Osteoblast (primary cell): ENCODE results near the gene RELCH. TPM values are rescaled to one million over a fixed set of nuclear protein-coding genes. Genes with fewer than 3 reads are reported as not detected.

Experiments
- DNase-seq: peaks from one replicate; pipeline ENCODE4 v3.0.0; 2011; ENCODE audit warnings: low spot score, mixed read lengths; ENCODE audit not compliant: insufficient read length; ENCODE audit errors: missing footprints
- H2AFZ ChIP-seq: 2 replicates; pipeline ENCODE4 v1.6.0; 2011; ENCODE audit warnings: mild to moderate bottlenecking, low read length
- H3K27ac ChIP-seq: 2 replicates; pipeline ENCODE4 v1.5.1; 2011; ENCODE audit warnings: mild to moderate bottlenecking, low read depth, low read length, moderate library complexity
- H3K27me3 ChIP-seq: 2 replicates; pipeline ENCODE4 v1.6.0; 2012; ENCODE audit warnings: mild to moderate bottlenecking, control low read depth, inconsistent platforms, low read length, moderate library complexity; ENCODE audit not compliant: insufficient read depth
- H3K36me3 ChIP-seq: 2 replicates; pipeline ENCODE4 v1.5.1; 2011; ENCODE audit warnings: mild to moderate bottlenecking, low read length, control low read depth, moderate library complexity; ENCODE audit not compliant: insufficient read depth
- H3K4me1 ChIP-seq: 2 replicates; pipeline ENCODE4 v1.5.1; 2011; ENCODE audit warnings: mild to moderate bottlenecking, low read length, control low read depth, moderate library complexity; ENCODE audit not compliant: insufficient read depth
- H3K4me2 ChIP-seq: 2 replicates; pipeline ENCODE4 v1.6.0; 2011; ENCODE audit warnings: mild to moderate bottlenecking, low read length; ENCODE audit not compliant: insufficient read depth
- H3K4me3 ChIP-seq: fragments of 200-600 bp; sonication (generic); 3 replicates; pipeline ENCODE4 v1.5.1; 2012; ENCODE audit warnings: mild to moderate bottlenecking, low read length, inconsistent platforms; ENCODE audit not compliant: insufficient read depth
- H3K79me2 ChIP-seq: 2 replicates; pipeline ENCODE4 v1.6.0; 2012; ENCODE audit warnings: mild to moderate bottlenecking, low read length, control low read depth, inconsistent platforms; ENCODE audit not compliant: insufficient read depth
- H3K9me3 ChIP-seq: 2 replicates; pipeline ENCODE4 v1.5.1; 2011; ENCODE audit warnings: low read depth, low read length, control low read depth
- H4K20me1 ChIP-seq: 2 replicates; pipeline ENCODE4 v1.6.0; 2012; ENCODE audit warnings: mild to moderate bottlenecking, low read length, control low read depth; ENCODE audit not compliant: insufficient read depth
- total RNA-seq: library from RNA; depleted of rRNA; stranded (reverse); fragments of >200 nt; gene quantifications from 2 replicates; pipeline ENCODE4 v1.2.3, GENCODE V29; 2012
- TF ChIP-seq, protein P1 (sequence below): IDR thresholded peaks from 2 replicates; pipeline ENCODE4 v1.5.1; 2011; ENCODE audit warnings: mild to moderate bottlenecking, low read depth, low read length, moderate library complexity; ENCODE audit errors: extremely low read depth

RELCH gene
- total RNA-seq, 1 donor = 34.0 TPM

DNA sequence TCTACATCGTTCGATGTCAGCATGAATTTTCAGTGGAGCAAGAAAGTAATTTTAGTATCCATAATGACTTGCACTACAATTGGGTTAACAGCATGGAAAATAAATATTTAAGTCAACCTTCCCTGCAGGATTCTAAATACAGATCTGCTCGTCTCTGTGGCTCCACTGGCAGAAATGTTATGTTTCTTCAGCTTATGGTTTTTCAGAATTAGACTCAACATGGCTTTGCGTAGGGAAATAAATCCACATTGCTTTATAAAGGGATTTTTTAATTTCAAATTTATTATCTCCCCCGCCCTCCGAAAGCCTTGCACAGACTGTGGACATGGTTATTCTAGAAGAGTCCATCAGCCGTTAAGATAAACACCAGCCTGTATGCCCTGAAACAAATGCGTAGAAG is 156.3 kb downstream of the RELCH start:
- Histone ChIP-seq H4K20me1 (no peaks in the 10 kb centered on the region), H3K4me1 (peaks cover 14% of the 10 kb centered on the region), H3K4me2 (no peak overlapping the region), H2AFZ (no peak overlapping the region), H3K27ac (no peak overlapping the region), H3K27me3 (peaks cover 52% of the 10 kb centered on the region), H3K9me3 (no peaks in the 10 kb centered on the region), H3K36me3 (no peaks in the 10 kb centered on the region), H3K79me2 (no peaks in the 10 kb centered on the region), H3K4me3 (no peak overlapping the region)
- TF ChIP-seq, protein P1, sequence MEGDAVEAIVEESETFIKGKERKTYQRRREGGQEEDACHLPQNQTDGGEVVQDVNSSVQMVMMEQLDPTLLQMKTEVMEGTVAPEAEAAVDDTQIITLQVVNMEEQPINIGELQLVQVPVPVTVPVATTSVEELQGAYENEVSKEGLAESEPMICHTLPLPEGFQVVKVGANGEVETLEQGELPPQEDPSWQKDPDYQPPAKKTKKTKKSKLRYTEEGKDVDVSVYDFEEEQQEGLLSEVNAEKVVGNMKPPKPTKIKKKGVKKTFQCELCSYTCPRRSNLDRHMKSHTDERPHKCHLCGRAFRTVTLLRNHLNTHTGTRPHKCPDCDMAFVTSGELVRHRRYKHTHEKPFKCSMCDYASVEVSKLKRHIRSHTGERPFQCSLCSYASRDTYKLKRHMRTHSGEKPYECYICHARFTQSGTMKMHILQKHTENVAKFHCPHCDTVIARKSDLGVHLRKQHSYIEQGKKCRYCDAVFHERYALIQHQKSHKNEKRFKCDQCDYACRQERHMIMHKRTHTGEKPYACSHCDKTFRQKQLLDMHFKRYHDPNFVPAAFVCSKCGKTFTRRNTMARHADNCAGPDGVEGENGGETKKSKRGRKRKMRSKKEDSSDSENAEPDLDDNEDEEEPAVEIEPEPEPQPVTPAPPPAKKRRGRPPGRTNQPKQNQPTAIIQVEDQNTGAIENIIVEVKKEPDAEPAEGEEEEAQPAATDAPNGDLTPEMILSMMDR = no peak
- DNase-seq = no peak

DNA sequence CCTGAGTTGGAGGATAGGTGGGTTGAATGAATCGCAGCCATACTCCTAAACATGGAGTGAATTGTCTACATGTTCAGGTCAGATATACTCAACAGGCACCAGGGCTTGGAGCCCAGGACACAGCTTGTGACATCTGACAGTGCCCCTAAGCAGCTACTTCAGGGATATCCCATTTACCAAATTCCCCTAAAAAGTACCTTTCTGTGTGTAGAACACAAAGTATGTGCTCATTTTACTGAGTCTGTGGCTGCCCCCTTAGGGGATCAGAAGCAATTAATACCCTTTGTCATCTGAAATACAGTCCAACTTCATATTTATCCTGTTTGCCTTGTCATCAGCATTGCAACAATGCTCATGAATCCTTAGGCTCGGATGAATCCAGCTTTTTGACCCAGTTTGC is 158.9 kb downstream of the RELCH start:
- no peak overlapping the region for H3K4me3 ChIP-seq
- H3K27ac ChIP-seq = no peak overlapping the region
- no peaks in the 10 kb centered on the region for H4K20me1 ChIP-seq
- H3K9me3 ChIP-seq = no peaks in the 10 kb centered on the region
- no peaks in the 10 kb centered on the region for H3K36me3 ChIP-seq
- H3K79me2 ChIP-seq = no peaks in the 10 kb centered on the region
- no peak overlapping the region for H3K4me2 ChIP-seq
- H3K27me3 ChIP-seq = peaks cover 57% of the 10 kb centered on the region
- no peaks in the 10 kb centered on the region for H3K4me1 ChIP-seq
- TF ChIP-seq, protein P1 = no peak
- DNase-seq = no peak
- H2AFZ ChIP-seq = no peak overlapping the region

DNA sequence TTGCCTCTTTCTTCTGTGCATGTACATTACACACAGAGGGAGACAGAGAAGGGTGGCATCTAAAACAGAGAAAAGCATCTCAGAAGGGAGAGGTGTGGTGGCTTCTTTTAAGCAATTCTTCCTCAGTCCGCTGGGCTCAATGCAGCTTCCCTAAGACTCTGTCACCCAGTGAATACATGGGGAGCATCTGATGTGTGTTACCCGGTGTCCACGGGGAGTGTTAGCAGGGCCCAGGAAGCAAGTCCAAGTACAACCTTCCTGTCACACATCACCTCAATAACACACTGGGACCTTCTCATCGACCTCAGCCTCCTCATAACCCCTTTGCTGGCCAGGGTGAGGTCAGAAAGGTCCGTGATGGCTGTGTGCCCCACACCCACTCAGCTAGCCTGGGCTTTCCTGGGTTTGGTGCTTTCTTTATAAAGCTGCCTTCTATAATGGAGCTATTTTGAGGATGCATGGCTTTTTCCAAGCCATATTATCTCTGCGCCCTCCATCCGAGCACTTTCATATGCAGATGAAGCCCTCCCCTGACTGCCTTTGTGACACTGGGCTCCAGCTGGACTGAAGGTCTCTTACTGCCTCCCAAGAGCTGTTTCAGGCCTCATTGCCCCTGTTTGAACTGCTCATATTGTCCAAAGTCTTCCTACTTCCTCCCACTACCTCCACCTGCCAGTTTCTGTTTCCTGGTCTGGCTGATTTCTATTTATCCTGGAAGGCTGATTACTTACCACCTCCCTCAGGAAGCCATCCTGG is 159.5 kb downstream of the RELCH start:
- H3K4me2 ChIP-seq = no peak overlapping the region
- no peak overlapping the region for H3K4me3 ChIP-seq
- H3K27me3 ChIP-seq = peaks cover 57% of the 10 kb centered on the region

DNA sequence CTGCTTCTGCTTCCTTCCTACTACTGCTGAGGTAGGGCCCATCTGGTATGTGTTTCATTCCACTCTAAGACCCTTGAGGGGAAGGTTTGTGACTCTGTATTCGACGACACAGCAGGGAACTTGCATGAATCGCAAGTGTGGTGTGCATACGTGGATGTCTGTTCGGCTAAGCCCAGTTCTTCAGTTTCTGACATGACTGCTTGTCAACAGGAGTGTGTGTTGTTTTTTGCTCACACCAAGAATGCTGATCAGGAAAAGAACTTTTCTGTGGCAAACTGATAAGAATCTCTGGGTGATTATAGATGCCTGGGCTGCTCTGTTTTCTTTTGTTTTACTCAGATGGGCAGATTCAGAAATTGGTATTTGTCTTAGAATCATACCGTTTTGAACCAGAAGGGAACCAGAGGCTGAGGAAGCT is 160.0 kb downstream of the RELCH start:
- no peak for DNase-seq
- Histone ChIP-seq H3K79me2 (no peaks in the 10 kb centered on the region), H3K27me3 (peaks cover 57% of the 10 kb centered on the region), H3K27ac (no peak overlapping the region), H3K4me1 (no peaks in the 10 kb centered on the region), H2AFZ (no peak overlapping the region), H4K20me1 (no peaks in the 10 kb centered on the region), H3K9me3 (no peaks in the 10 kb centered on the region), H3K4me3 (no peak overlapping the region), H3K4me2 (no peak overlapping the region), H3K36me3 (no peaks in the 10 kb centered on the region)
- TF ChIP-seq, protein P1 = no peak

More for the DNA sequence above, 159.5 kb downstream of the RELCH start:
- H3K9me3 ChIP-seq = no peaks in the 10 kb centered on the region
- H3K4me1 ChIP-seq = no peaks in the 10 kb centered on the region
- no peaks in the 10 kb centered on the region for H3K79me2 ChIP-seq
- no peak overlapping the region for H3K27ac ChIP-seq
- H2AFZ ChIP-seq = no peak overlapping the region
- no peaks in the 10 kb centered on the region for H4K20me1 ChIP-seq
- TF ChIP-seq, protein P1 = no peak
- no peaks in the 10 kb centered on the region for H3K36me3 ChIP-seq
- DNase-seq = no peak
